HG03354 (cell line): ENCODE results near the gene DBH.

Source experiments
- ATAC-seq: cut with Tn5 transposase; IDR thresholded peaks from one replicate; pipeline ENCODE4 v1.9.1; 2021; ENCODE audit warnings: mild to moderate bottlenecking; ENCODE audit not compliant: unreplicated experiment, poor library complexity, severe bottlenecking

The DBH gene

GRCh38 chr9:133635533-133636531 is at the start of gene DBH:
TSS of gene DBH (plus strand) at chr9:133636363. CDS start at chr9:133636372, 9 bp downstream.
- ATAC-seq: no peak

GRCh38 chr9:133587051-133587450 is 49.1 kb upstream of the DBH start:
- no peak for ATAC-seq

GRCh38 chr9:133587466-133587865 is 48.7 kb upstream of the DBH start:
- ATAC-seq: no peak

DNA sequence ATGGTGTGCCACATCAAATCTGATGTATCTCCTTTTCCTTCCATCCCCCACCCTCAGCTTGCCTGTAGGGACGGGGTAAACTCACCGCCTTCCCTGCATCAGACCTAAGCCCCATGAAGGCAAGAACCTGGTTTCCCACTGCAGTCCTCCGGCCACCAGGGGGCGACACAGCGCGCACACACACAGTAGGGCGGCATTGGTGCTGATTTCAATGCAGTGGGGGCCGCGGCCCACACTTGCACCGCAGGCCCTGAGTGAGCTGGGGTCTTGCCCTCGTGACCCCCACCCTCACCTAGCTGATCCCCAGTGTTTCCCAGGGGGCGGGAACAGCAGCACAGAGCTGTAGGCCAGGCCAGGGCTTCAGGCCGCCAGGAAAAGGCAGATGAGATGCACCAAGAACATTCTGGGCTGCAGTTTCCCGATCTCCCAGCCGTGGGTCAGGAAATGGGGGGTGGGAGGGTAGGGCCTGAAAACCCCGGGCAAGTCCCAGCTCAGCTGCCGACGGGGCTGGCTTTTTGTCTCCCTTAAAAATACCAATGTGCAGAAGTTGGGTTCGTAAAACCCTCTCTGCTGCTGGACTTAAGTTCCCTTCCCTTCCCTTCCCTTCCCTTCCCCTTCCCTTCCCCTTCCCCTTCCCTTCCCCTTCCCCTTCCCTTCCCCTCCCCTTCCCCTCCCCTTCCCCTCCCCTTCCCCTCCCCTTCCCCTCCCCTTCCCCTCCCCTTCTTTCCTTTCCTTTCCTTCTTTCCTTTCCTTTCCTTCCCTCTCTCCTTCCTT is 46.5 kb upstream of the DBH start:
- no peak for ATAC-seq

GRCh38 chr9:133590231-133590855 is 45.8 kb upstream of the DBH start:
- ATAC-seq: no peak

DNA sequence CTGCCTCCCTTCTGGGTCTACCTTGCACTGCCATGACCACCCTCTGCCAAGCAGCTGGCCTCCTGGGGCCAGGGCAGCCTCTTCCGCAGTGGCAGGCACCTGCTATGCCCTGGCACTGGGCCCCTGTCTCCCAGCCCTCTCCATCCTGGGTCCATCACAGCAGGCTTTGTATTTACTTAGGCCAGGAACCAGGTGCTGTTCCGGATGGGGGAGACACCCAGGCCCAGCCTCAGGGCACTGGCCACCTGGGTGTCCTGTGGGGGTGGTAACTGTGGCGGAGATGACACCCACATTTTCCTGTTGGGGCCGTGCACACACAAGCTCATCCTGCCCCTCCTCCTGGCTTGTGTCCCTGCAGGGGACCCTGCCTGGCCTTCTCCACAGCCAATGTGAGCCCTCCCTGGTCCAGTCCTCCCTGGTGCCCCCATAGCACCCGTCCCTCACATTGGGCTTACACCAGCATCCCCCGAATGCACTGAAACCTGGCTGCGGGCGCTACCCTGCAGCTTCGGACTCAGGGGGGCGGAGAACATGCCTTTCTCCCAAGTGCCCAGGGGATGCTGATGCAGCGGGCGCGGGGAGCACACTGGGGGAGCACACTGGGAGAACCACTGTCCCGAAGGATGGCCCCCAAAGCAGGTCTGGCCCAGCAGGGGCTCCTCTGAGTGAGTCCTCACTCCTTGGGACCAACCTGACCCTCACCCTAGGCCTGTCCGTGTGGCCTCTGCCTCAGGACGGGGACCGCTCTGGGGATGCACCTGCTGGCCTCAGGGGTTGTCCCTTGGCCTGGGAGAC is 44.9 kb upstream of the DBH start:
- ATAC-seq: no peak

GRCh38 chr9:133591985-133592384 is 44.2 kb upstream of the DBH start:
- no peak for ATAC-seq

DNA sequence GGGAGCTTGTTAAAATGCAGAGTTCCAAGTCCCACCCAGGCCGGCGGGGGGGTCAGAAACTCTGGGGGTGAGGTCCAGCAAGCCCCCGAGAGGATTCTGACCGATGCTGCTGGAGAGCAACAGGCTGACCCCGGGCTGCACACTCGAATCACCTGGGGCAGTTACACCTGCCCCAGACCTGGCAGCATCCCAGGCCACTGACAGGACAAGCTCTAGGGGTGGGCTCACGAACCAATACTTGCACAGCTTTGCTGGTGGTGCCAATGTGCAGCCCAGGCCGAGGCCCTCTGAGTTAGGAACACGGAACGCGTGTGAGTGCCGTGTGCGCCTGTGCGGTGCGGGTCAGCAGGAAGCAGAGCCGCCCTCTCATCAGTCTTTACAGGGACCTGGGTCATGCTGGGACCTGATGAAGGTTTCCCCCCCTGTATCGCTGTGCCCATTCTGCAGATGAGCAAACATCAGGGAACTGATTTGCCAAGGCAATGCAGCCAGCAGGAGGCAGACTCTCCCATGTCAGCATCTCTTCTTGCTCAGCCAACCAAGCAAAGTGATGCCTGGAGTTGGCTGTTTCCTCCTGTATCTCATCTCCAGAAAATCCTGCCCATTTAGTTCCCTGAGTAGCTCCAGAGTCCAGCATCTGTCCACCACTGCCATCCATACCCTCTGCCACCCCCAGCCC is 43.3 kb upstream of the DBH start:
- no peak for ATAC-seq

DNA sequence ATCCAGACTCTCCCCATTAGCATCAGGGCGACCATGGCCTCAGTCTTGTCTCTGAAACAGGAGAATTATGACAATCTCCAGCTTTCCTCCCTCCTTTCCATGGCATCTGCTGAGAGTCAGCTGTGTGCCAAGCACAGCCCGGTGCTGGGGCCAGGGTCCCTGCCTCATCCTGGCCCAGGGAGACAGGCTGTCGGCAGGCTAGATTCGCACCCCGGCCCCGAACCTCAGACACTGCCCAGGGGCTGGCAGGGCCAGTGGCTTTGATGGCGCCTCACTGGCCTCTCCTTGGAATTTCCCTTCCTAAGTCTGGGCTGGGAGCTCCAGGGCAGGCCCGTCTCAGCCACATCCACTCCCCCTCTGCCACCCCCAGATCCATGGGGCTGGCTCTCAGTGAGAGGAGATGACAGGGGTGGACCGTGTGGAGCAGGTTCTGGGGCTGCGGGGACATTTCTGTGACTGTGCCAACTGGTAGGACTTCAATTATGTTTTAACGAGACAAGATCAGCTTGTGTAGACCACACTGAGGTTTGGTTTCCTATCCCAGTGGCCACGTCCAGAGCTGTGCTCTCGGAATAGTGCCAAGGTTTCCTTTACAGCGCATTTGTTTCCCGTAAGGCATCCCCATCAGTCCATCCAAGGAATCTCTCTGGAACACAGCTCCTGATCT is 42.4 kb upstream of the DBH start:
- ATAC-seq: no peak

DNA sequence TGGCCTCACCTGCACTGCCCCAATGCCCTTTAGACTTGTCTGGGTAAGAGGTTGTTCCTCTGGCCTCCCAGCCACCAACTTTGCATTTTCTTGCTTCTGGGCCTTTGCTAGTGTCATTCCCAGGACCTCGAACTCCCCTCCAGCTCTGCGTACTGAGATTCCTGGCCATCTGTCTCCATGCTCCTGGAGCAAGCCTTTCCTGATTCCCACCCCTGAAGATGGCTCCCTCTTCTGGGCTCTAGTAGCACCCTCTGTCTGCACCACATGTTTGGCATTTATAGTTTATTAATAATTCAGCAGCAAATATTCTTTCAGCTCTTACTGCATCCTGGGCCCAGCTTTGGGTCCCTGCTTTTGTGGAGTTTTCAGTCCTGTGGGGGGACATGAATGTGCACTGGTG is 41.9 kb upstream of the DBH start:
- no peak for ATAC-seq

DNA sequence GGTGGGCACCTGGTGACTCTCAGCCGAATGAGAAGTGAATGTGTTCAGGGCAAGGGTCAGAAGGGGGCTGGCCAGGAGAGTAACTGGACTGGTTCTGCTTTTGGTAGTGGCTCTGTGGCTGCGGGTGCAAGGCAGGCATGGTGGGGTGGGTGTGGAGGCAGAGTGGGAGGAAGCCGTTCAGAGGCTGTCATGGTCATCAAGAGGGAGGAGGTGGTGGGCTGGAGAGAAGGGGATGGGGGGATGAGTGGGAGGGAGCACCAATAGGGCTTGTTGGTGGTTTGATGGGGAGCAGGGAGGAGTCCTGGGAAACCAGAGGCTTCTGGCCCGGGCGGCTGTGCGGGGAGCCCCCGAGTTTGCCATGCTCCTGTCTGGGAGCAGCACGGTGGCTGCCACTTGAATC is 40.3 kb upstream of the DBH start:
- ATAC-seq: no peak

- ATAC-seq: no peak
These were observed 38.7 kb upstream of the DBH start for GRCh38 chr9:133597316-133597957.

DNA sequence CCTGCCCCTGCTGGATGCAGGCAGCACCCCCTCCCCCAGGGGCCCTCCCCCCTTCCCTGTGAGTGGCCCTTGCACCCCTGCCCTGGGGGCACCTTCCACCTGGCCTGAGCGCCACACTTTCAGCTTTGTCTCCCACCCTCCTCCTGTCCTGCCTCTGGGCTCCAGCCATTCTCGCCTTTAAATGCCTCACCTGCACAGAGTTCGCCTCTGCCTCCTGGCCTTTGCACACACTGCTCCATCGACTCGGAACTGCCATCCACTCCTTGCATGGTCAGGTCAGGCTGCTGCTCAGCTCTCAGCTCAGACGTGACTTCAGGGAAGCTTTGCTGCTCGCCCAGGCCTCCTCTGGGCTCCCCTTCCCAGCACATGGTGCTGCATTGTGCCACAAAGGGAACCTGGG is 37.2 kb upstream of the DBH start:
- ATAC-seq: no peak

- ATAC-seq: no peak
These were observed 36.5 kb upstream of the DBH start for GRCh38 chr9:133599470-133600173.

DNA sequence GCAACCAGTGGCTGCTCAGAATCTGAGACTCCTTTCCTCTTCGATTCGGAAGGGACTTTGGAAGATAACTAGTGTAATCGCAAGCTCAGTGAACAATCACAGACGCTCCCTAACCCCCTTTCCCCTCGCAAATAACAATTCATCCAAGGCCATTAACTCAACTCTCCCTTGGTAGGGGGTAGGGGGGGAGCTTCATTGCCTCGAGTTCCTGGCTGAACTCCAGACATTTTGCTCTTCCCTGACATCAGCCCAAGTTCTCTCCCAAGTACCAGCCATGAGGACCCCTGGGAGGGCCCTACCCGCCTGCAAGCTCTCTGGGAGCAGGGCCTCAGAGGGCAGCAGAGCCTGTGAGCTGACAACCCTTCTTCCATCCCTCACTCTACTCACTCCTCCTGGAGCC is 35.4 kb upstream of the DBH start:
- ATAC-seq: no peak

DNA sequence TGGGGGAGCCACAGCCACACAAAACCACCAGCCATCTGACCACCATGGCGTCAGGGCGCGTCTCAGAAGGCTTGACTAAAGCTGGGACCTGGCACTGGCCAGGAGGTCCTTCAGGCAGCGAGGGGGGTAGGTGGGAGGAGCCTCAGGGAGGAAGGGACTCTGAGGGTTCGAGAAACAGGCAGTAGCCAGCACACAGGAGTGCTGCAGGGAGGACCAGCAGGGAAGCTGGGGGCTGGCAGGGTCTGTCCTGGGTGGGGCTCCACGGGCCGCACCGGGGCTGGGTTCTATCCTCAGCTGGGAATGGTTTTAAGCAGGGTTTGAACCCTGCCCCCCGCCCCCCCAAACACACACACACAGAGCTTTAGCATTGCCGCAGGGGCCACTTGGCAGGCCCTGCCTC is 34.4 kb upstream of the DBH start:
- ATAC-seq: no peak

DNA sequence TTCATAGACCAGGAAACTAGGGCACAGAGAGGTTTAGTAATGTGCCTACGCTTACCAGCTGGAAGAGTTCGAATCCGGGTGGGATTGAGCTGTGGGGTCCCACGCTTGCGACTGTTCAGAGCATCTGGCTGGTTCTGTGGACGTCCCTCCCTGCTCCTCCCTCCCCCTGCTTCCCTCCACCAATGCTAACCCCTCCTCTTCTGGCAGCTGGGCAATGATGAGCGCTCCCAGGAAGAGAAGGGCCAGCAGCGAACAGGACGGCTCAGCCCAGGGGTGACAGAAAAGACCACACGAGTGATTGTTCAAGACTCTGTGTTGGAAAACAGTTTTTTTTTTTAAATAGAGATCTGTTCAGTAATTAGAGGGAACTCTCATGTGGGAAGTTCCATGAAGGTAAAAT is 33.9 kb upstream of the DBH start:
- ATAC-seq: no peak
